ENCODE measurements around the gene RBKS. TPM values are rescaled to one million over a fixed set of nuclear protein-coding genes. Genes with fewer than 3 reads are reported as not detected.

Gene RBKS
- 1.8 and 3.0 TPM in 2 replicates for total RNA-seq

GRCh38 chr2:27890146-27890923 is at the start of gene RBKS, which contains the start of gene BABAM2:
Gene RBKS, minus strand, starts transcription at chr2:27890387. Its CDS starts 42 bp downstream, at chr2:27890345.
Gene BABAM2, plus strand, starts transcription at chr2:27890729. Its CDS starts 3,828 bp downstream, at chr2:27894557.
- H3K36me3 Mint-ChIP-seq (ENCODE audit: low read depth): peaks cover 20% of the 10 kb centered on the region
- no peaks in the 10 kb centered on the region for H3K27me3 Mint-ChIP-seq (ENCODE audit: low read depth)
- intact Hi-C loops (cut with micrococcal nuclease): loop anchor here (1.0 to 5.0 kb wide), 5 partner anchors 119 to 562 kb away; partner anchors contain the start of gene MRPL33
- peak; percentile 88 for DNase-seq (ENCODE audit: low spot score)
- H3K27ac Mint-ChIP-seq: peak within 1 kb of the TSS; percentile 98
- H3K9me3 Mint-ChIP-seq: no peaks in the 10 kb centered on the region
- peaks cover 53% of the 10 kb centered on the region for H3K4me1 Mint-ChIP-seq (ENCODE audit: low read depth)
- H3K4me3 Mint-ChIP-seq (ENCODE audit: low read depth): peak within 1 kb of the TSS; percentile 94

- no peak overlapping the region for H3K27ac Mint-ChIP-seq
- DNase-seq (ENCODE audit: low spot score): no peak
- H3K4me3 Mint-ChIP-seq (ENCODE audit: low read depth): no peak overlapping the region
- intact Hi-C loops (cut with micrococcal nuclease): no loop called here
- no peaks in the 10 kb centered on the region for H3K27me3 Mint-ChIP-seq (ENCODE audit: low read depth)
- H3K4me1 Mint-ChIP-seq (ENCODE audit: low read depth): peaks cover 25% of the 10 kb centered on the region
- H3K36me3 Mint-ChIP-seq (ENCODE audit: low read depth): peaks cover 44% of the 10 kb centered on the region
- H3K9me3 Mint-ChIP-seq: no peaks in the 10 kb centered on the region
These were observed 44.8 kb upstream of the RBKS start for GRCh38 chr2:27935026-27935425.

- intact Hi-C loops (cut with micrococcal nuclease): no loop called here
- Mint-ChIP-seq H3K4me3 (ENCODE audit: low read depth) (no peak overlapping the region), H3K27me3 (ENCODE audit: low read depth) (no peaks in the 10 kb centered on the region), H3K27ac (no peak overlapping the region), H3K4me1 (ENCODE audit: low read depth) (peaks cover 18% of the 10 kb centered on the region), H3K36me3 (ENCODE audit: low read depth) (peaks cover 43% of the 10 kb centered on the region), H3K9me3 (no peaks in the 10 kb centered on the region)
- no peak for DNase-seq (ENCODE audit: low spot score)
These were observed 42.2 kb upstream of the RBKS start for GRCh38 chr2:27932396-27932795.

GRCh38 chr2:27931361-27931950 is 41.3 kb upstream of the RBKS start:
- intact Hi-C loops (cut with micrococcal nuclease): no loop called here
- Mint-ChIP-seq H3K36me3 (ENCODE audit: low read depth) (peaks cover 46% of the 10 kb centered on the region), H3K4me3 (ENCODE audit: low read depth) (no peak overlapping the region), H3K9me3 (no peaks in the 10 kb centered on the region), H3K27ac (no peak overlapping the region), H3K27me3 (ENCODE audit: low read depth) (no peaks in the 10 kb centered on the region), H3K4me1 (ENCODE audit: low read depth) (peaks cover 14% of the 10 kb centered on the region)
- DNase-seq (ENCODE audit: low spot score): no peak

GRCh38 chr2:27929916-27930486 is 39.8 kb upstream of the RBKS start:
- intact Hi-C loops (cut with micrococcal nuclease): no loop called here
- H3K27me3 Mint-ChIP-seq (ENCODE audit: low read depth): no peaks in the 10 kb centered on the region
- H3K27ac Mint-ChIP-seq: no peak overlapping the region
- peaks cover 29% of the 10 kb centered on the region for H3K4me1 Mint-ChIP-seq (ENCODE audit: low read depth)
- peaks cover 57% of the 10 kb centered on the region for H3K36me3 Mint-ChIP-seq (ENCODE audit: low read depth)
- no peaks in the 10 kb centered on the region for H3K9me3 Mint-ChIP-seq
- H3K4me3 Mint-ChIP-seq (ENCODE audit: low read depth): no peak overlapping the region
- DNase-seq (ENCODE audit: low spot score): no peak

GRCh38 chr2:27925766-27926472 is 35.7 kb upstream of the RBKS start:
- peaks cover 20% of the 10 kb centered on the region for H3K4me1 Mint-ChIP-seq (ENCODE audit: low read depth)
- H3K4me3 Mint-ChIP-seq (ENCODE audit: low read depth): no peak overlapping the region
- no peaks in the 10 kb centered on the region for H3K9me3 Mint-ChIP-seq
- H3K27me3 Mint-ChIP-seq (ENCODE audit: low read depth): no peaks in the 10 kb centered on the region
- intact Hi-C loops (cut with micrococcal nuclease): no loop called here
- DNase-seq (ENCODE audit: low spot score): no peak
- H3K36me3 Mint-ChIP-seq (ENCODE audit: low read depth): peaks cover 44% of the 10 kb centered on the region
- H3K27ac Mint-ChIP-seq: peak overlapping the region; percentile 2

GRCh38 chr2:27922842-27923241 is 32.7 kb upstream of the RBKS start:
- H3K9me3 Mint-ChIP-seq: no peaks in the 10 kb centered on the region
- intact Hi-C loops (cut with micrococcal nuclease): no loop called here
- H3K4me3 Mint-ChIP-seq (ENCODE audit: low read depth): no peak overlapping the region
- H3K4me1 Mint-ChIP-seq (ENCODE audit: low read depth): peaks cover 25% of the 10 kb centered on the region
- H3K36me3 Mint-ChIP-seq (ENCODE audit: low read depth): peaks cover 42% of the 10 kb centered on the region
- no peaks in the 10 kb centered on the region for H3K27me3 Mint-ChIP-seq (ENCODE audit: low read depth)
- H3K27ac Mint-ChIP-seq: no peak overlapping the region
- no peak for DNase-seq (ENCODE audit: low spot score)

GRCh38 chr2:27921880-27922547 is 31.8 kb upstream of the RBKS start:
- intact Hi-C loops (cut with micrococcal nuclease): no loop called here
- no peak overlapping the region for H3K4me3 Mint-ChIP-seq (ENCODE audit: low read depth)
- H3K27ac Mint-ChIP-seq: no peak overlapping the region

GRCh38 chr2:27921424-27921823 is 31.2 kb upstream of the RBKS start:
- DNase-seq (ENCODE audit: low spot score): no peak
- Mint-ChIP-seq H3K4me1 (ENCODE audit: low read depth) (peaks cover 23% of the 10 kb centered on the region), H3K4me3 (ENCODE audit: low read depth) (no peak overlapping the region), H3K9me3 (no peaks in the 10 kb centered on the region), H3K27ac (no peak overlapping the region), H3K36me3 (ENCODE audit: low read depth) (peaks cover 33% of the 10 kb centered on the region), H3K27me3 (ENCODE audit: low read depth) (no peaks in the 10 kb centered on the region)
- intact Hi-C loops (cut with micrococcal nuclease): no loop called here

More at GRCh38 chr2:27921880-27922547, 31.8 kb upstream of the RBKS start:
- H3K27me3 Mint-ChIP-seq (ENCODE audit: low read depth): no peaks in the 10 kb centered on the region
- no peak for DNase-seq (ENCODE audit: low spot score)
- H3K9me3 Mint-ChIP-seq: no peaks in the 10 kb centered on the region
- H3K4me1 Mint-ChIP-seq (ENCODE audit: low read depth): peaks cover 25% of the 10 kb centered on the region
- peaks cover 37% of the 10 kb centered on the region for H3K36me3 Mint-ChIP-seq (ENCODE audit: low read depth)

GRCh38 chr2:27920148-27920885 is 30.1 kb upstream of the RBKS start:
- Mint-ChIP-seq H3K4me1 (ENCODE audit: low read depth) (peaks cover 12% of the 10 kb centered on the region), H3K4me3 (ENCODE audit: low read depth) (no peak overlapping the region), H3K27me3 (ENCODE audit: low read depth) (no peaks in the 10 kb centered on the region), H3K27ac (no peak overlapping the region), H3K36me3 (ENCODE audit: low read depth) (peaks cover 22% of the 10 kb centered on the region), H3K9me3 (no peaks in the 10 kb centered on the region)
- intact Hi-C loops (cut with micrococcal nuclease): no loop called here
- DNase-seq (ENCODE audit: low spot score): no peak

- intact Hi-C loops (cut with micrococcal nuclease): no loop called here
- DNase-seq (ENCODE audit: low spot score): no peak
- Mint-ChIP-seq H3K36me3 (ENCODE audit: low read depth) (peaks cover 27% of the 10 kb centered on the region), H3K27me3 (ENCODE audit: low read depth) (no peaks in the 10 kb centered on the region), H3K4me1 (ENCODE audit: low read depth) (peaks cover 11% of the 10 kb centered on the region), H3K4me3 (ENCODE audit: low read depth) (no peak overlapping the region), H3K27ac (no peak overlapping the region), H3K9me3 (no peaks in the 10 kb centered on the region)
These were observed 26.3 kb upstream of the RBKS start for GRCh38 chr2:27916293-27916995.
